SKM-1 (cell line): ENCODE data around the gene XAGE3.
"Not testable (repeated sequence)": the region's sequence is repeated elsewhere in the genome, so short reads cannot be mapped to it uniquely, and the experiment has no call there.

Source experiments
- DNase-seq: peaks from one replicate; lab custom pipeline; 2025; ENCODE audit not compliant: unreplicated experiment; lab: John Stamatoyannopoulos, UW

Gene XAGE3

GRCh38 chrX:52843619-52844018, 24.3 kb downstream of the XAGE3 start:
- not testable (repeated sequence) for DNase-seq

- no peak for DNase-seq
Measured at GRCh38 chrX:52839137-52839536, 28.7 kb downstream of the XAGE3 start.

GRCh38 chrX:52830551-52830950, 37.3 kb downstream of the XAGE3 start:
- no peak for DNase-seq

GRCh38 chrX:52824608-52825007, 43.3 kb downstream of the XAGE3 start:
- DNase-seq: no peak

GRCh38 chrX:52821079-52821760, 46.7 kb downstream of the XAGE3 start:
- DNase-seq: no peak

- DNase-seq: no peak
Measured at GRCh38 chrX:52819788-52820187, 48.1 kb downstream of the XAGE3 start.
